Measurements from ENCODE around the gene NPVF.

GRCh38 chr7:25218191-25218590 is 10.1 kb downstream of the NPVF start:
- TF ChIP-seq GATA2 (IDR thresholded peaks at IDR 0.05; ENCODE audit: low read depth, low read length), result no peak
- no peak for TF ChIP-seq GATA3 (IDR thresholded peaks at IDR 0.05; ENCODE audit: low read depth, low read length)

All from SH-SY5Y (cell line).